HG02870 (cell line): Measurements from ENCODE around the gene GPR107.
A peak's percentile ranks its signal among the peaks of the same experiment; 100 is the strongest.
"Not testable (repeated sequence)": the region's sequence is repeated elsewhere in the genome, so short reads cannot be mapped to it uniquely, and the experiment has no call there.

Experiments used
- ATAC-seq: cut with Tn5 transposase; IDR thresholded peaks from one replicate; pipeline ENCODE4 v1.9.1; 2021; ENCODE audit warnings: mild to moderate bottlenecking, moderate library complexity; ENCODE audit not compliant: unreplicated experiment

Gene GPR107

DNA sequence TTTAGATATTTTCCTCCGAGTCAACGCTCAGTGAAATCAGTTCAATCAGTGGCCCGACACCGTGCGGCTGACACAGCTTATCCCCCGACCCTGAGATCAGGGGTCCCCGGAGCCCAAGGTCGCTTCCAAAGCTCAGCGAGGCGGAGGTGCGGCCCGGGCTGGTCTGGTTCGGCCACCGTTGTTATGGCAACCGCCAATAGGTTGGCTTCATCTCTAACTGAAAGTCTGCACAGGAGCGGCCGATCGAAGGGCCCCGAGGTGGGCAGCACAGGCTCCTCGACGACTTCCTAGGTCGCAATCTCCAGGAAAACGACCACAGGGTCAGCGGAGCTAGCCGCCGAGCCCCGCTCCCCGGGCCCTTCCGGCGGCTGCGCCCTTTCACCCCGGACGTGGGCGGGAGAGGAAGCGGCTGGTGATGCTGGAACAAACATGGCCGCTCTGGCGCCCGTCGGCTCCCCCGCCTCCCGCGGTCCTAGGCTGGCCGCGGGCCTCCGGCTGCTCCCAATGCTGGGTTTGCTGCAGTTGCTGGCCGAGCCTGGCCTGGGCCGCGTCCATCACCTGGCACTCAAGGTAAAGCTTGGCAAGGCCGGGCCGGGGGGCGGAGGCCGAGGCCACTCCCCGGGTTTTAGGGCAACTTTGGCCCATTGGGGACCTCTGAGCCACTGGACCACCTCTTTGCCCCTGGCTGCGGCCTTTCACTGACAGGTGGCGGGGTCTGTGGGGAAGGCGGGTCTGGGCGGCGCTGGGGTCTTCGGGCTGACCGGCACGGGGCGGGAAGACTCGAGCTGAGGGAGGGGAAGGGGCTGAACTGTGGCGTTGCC lies at the start of gene GPR107:
GPR107 (plus strand) TSS at position 403 of the 821 bp plus-strand sequence; CDS start at position 430, 27 bp downstream.
- ATAC-seq, result peak; percentile 79

DNA sequence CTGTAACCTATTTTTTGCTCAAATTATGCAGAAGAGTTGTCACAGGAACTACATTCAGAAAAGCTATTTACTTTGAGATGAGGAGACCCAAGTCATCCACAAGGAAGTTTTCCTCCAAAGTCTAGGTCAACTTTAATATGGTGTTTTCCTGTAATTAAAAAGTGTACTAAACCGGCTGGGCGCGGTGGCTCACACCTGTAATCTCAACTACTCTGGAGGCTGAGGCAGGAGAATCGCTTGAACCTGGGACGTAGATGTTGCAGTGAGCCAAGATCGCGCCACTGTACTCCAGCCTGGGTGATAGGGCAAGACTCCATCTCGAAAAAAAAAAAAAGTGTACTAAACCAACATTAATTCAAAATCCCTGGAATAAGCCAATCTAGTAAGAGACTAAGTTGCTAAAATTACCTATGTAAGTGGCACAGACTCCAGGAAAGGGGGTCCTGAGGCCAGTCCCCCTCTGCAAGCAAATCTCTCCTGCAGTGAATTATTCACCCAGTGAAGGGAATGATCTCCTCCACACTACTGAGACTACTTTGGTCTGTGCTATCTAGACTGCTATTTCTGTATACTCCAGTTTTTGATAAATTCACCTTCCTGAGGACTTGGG lies 49.7 kb upstream of the GPR107 start:
- no peak for ATAC-seq

DNA sequence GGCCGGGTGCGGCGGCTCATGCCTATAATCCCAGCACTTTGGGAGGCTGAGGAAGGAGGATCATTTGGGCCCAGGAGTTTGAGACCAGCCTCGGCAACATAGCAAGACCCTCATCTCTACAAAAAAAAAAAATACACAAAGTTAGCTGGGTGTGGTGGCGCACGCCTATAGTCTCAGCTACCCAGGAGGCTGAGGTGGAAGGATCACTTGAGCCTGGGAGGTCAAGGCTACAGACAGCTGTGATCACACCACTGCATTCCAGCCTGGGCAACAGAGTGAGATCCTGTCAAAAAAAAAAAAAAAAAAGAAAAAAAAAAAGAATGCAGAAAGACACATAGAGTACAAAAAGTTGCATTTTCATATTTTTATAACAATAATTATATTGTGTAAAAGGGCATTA lies 46.8 kb upstream of the GPR107 start:
- not testable (repeated sequence) for ATAC-seq

DNA sequence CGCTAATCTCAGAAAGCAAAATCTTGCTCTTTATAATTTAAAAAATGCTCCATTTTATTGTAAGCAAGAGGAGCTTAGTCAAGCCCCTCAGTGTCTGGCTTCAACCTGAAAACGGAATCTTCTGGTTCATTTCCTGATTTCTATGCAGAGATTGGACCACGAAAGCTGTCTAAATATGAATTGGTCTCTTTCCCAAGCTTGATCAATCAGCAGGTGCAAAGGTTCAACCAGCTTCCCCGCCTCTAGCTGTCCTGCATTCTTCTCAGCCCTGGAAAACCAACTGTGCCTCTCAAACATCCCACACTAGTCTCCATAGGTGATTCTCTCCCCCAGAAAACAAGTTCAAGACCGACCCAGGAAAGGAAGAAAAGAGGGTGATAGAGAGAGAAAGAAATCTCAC lies 45.2 kb upstream of the GPR107 start:
- no peak for ATAC-seq

DNA sequence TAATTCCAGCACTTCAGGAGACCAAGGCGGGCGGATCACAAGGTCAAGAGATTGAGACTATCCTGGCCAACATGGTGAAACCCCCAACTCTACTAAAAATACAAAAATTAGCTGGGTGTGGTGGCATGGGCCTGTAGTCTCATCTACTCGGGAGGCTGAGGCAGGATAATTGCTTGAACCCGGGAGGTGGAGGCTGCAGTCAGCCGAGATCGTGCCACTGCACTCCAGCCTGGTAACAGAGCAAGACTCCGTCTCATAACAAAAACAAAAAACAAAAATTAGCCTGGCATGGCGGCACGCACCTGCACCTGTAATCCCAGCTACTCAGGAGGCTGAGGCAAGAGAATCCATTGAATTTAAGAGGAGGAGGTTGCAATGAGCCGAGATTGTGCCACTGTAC lies 44.2 kb upstream of the GPR107 start:
- ATAC-seq, result not testable (repeated sequence)

DNA sequence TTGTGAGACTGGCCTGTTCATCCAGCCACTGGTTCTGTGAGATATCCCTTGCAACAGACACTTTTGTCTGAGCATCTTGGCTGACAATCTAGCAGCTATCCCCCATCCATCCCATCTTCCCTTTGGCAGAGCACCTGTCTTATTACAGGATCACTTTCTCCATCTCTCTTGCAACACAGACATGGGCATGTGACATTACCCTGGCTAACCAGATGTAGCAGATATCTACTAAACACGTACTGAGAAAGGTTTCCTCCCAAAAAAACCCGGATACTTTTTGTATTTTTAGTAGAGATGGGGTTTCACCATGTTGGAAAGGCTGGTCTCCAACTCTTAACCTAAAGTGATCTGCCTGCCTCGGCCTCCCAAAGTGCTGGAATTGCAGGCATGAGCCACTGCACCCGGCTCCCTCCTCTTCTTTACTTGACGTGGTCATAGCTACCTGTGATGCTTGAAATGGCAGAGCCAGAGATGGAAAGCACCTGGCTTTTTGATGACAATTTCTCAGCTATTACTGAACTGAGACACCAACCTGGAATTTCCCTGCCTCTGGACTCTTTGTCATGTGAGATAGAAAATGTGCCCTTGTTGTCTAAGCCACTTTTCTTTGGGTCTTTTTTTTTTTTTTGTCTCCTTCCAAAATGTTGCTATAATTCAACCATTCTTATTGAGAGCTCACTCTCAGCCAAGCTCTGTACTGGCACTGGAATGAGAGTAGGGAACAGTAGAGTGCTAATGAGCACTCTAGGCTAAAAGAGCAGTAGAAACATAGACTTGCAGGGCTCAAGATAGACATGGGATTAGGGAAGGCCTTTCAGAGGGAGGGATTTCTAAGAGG lies 43.3 kb upstream of the GPR107 start:
- no peak for ATAC-seq

DNA sequence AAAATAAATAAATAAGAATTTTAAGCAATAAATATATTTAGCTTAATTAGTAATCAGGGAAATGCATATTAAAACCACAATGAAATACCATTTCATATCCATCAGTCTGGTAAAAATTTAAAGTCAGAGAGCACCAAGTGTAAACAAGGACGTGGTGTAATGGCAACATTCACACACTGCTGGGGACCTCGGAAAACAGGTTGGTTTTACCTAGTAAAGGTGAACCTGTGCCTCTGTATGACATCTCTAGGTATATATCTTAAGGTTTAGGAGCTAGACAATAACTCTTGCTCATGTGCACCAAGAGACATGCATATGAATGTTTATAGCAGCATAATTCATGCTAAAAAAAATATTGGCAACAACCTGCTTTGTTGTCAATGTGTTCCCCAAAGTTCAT lies 40.4 kb upstream of the GPR107 start:
- no peak for ATAC-seq

DNA sequence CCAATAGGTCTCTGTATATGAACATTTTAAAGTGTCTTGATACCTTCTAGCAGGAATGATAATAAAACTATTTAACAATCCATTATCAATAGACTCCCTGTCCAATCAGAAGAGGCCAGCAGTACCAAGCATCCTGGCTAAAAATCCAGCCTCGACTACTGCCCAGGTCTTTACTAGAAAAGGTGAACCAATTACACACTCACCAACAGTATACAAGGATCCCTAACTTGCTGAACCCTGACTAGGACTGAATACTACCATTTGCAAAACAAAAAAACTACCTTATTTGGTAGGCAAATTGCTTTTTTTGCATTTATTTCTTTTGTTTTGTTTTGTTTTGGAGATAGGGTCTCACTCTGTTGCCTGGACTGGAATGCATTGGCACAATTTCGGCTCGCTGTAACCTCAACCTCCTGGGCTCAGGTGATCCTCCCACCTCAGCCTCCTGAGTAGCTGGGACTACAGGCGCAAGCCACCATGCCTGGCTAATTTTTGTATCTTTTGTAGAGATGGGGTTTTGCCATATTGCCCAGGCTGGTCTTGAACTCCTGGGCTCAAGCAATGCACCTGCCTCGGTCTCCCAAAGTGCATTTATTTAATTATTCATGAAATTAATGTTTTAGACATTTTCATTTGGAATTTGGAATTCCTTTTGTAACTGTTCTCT lies 38.2 kb upstream of the GPR107 start:
- ATAC-seq, result no peak

DNA sequence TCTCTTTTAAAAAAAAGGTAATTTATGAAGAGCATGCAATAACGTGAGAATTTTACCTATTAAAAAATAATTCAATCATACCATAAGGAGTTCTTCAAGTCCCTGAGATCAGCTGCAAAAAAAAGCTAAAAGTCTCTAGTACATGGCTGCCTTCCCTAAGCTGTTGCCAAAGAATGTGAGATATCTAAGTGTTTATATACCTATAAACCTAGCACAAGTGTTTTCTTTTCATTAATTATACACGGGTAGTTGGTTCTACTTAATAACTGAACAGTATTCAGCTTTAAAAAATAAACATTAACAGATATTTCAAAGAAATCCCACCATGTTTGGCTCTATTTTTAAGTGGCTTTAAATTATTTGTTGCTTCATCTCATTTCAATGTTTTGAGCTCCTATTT lies 36.6 kb upstream of the GPR107 start:
- ATAC-seq, result no peak

DNA sequence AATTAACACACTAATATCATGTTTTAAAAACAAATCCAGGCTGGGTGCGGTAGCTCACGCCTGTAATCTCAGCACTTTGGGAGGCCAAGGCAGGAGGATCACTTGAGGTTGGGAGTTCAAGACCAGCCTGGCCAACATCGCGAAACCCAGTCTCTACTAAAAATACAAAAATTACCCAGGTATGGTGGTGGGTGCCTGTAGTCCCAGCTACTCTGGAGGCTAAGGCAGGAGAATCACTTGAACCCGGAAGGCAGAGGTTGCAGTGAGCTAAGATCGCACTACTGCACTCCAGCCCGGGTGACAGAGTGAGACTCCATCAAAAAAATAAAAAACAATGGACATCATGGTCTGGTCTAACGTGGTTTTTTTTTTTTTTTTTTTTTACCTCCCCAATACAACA lies 36.2 kb upstream of the GPR107 start:
- not testable (repeated sequence) for ATAC-seq

DNA sequence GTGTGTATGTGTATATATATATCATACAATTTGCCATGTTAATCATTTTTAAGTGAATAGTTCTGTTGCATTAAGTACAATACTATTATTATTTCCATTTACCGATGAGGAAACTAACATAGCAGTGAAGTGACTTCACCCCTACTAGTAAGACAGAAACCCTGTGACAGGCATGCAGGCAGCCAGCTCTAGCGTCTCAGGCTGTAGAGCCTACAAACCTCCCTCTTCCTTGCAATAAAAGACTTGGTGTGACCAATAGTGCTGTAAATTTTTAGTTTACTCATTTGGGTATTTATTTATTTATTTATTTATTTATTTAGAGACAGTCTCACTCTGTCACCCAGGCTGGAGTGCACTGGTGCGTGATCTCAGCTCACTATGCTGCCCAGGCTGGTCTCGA lies 35.4 kb upstream of the GPR107 start:
- no peak for ATAC-seq

DNA sequence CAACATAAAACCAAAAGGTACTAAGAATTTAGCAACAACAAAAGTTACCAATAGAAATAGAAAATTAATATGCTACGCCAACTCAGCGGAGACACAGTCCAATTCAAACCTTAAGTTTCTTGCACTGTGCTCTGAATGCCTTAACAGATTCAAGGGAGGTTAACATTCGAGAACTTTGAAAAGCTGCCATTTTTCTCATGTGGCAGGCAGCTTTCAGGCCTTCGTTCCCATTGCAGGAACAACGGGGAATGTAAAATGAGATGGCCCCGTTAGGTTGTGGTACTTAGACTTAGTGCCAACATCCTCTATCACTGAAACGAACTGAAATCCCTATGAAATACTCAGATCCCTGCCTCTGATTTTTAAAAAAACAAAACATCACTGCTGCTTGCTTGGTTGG lies 33.1 kb upstream of the GPR107 start:
- no peak for ATAC-seq

DNA sequence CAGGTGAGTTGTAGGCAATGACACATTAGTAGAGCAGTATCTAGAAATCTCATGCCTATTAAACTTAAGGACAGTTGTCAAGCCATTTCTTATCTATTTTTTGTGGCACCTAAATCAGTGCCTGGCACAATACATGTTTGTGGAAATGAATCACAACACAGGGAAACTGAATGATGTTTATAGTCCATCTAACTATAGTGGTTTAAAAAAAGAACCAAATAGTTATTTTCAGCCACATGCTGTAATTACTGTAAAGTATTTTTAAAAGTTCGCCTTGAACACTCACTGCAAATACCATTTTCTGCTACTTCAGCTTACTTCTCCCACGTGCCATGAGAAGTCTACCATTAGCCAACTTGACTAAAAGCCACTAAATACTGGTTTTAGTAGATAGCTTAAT lies 32.6 kb upstream of the GPR107 start:
- no peak for ATAC-seq

DNA sequence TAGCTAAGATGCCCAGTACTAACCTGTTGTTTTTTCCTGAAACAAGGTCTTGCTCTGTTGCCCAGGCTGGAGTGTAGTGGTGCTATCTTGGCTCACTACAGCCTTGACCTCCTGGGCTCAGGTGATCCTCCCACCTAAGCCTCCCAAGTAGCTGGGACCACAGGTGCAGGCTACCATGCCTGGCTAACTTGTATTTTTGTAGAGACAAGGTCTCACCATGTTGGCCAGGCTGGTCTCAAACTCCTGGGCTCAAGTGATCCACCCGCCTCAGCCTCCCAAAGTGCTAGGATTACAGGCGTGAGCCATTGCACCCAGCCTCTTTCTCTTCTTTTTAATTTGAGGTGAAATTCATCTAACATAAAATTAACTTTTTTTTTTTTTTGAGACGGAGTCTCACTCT lies 31.9 kb upstream of the GPR107 start:
- ATAC-seq, result not testable (repeated sequence)

DNA sequence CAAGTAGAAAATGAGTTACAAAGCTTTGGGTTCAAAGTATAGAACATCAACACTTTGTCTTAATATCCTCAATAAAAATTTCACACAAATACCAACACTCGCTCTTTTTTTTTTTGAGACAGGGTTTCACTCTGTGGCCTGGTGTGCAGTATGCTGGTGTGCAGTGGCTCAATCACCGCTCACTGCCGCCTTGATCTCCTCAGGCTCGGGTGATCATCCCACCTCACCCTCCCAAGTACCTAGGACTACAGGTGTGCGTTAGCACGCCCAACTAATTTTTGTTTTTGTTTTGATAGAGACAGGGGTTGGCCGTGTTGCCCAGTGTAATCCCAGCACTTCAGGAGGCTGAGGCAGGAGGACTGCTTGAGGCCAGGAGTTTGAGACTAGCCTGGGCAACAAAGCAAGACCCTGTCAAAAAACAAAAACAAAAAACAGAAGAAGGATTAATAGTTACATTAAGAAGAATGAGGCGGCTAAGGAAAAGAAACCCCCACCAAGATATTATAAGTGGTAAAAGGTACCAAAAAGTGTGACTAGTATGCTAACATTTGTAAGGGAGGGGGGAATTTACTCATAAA lies 31.1 kb upstream of the GPR107 start:
- no peak for ATAC-seq

DNA sequence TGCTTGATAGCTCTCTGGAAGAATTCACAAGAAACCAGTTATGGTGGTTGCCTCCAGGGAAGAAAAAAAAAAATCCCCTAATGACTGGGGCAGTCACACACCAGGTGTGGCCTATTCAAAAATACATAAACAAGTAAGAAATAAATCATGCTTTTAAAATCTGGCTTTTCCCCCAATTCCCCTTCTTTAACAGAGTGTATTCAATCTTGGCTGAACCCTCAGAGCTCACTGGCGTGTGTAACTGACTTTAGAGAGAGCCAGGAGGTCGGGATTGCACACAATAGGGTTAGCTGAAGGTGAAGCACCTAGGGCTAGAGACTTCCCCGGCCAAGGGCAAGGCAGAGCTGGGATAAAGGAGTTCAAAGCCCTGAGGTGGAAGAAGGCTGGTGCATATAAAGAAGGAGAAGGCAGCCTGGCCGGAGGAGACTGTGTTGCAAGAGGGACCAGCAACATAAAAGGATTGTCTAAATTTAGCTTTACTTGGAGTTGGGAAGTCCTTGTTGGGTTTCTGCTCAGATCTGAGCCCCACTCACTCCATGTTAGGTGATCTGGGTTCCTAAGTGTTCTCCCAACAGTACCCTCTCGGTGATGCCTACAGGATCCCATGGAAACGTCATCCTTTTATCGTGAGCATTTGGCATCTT lies 30.4 kb upstream of the GPR107 start:
- peak; percentile 39 for ATAC-seq

DNA sequence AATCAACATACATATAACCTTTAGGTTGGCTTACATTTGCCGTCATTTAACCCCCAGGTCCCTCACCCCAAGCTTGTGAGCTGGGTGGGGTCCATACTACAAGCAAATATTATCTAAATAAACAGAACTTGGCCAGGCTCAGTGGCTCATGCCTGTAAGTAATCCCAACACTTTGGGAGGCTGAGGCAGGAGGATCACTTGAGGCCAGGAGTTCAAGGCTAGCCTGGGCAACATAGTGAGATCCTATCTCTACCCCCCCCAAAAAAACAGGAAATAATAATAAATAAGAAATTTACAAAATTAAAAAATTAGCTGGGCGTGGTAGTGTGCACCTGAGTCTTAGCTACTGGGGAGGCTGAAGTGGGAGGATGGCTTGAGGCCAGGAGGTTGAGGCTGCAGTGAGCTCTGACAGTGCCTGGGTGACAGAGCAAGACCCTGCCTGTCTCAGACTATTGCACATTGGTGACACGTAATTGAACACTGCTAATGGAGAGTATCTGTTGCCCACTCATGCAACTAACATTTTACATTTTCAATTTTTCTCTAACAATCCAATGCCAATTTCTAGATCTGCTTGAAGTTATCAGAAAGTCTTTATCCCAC lies 29.6 kb upstream of the GPR107 start:
- no peak for ATAC-seq

DNA sequence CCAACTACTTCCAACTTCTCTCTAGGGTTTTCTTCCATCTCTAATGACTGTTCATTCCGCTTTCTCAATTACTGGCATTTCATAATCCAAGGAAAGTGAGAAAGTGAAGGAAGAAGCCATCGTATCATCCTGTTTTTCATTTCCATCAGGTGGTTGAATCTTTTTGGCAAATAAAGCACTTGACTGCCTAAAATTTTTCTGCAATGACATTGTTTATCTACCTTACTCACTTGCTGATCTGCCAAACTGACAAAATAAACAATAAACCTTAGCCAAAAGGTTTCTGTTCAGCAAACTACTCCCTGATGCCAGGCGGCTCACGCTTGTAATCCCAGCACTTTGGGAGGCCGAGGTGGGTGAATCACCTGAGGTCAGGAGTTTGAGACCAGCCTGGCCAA lies 29.1 kb upstream of the GPR107 start:
- ATAC-seq, result no peak

DNA sequence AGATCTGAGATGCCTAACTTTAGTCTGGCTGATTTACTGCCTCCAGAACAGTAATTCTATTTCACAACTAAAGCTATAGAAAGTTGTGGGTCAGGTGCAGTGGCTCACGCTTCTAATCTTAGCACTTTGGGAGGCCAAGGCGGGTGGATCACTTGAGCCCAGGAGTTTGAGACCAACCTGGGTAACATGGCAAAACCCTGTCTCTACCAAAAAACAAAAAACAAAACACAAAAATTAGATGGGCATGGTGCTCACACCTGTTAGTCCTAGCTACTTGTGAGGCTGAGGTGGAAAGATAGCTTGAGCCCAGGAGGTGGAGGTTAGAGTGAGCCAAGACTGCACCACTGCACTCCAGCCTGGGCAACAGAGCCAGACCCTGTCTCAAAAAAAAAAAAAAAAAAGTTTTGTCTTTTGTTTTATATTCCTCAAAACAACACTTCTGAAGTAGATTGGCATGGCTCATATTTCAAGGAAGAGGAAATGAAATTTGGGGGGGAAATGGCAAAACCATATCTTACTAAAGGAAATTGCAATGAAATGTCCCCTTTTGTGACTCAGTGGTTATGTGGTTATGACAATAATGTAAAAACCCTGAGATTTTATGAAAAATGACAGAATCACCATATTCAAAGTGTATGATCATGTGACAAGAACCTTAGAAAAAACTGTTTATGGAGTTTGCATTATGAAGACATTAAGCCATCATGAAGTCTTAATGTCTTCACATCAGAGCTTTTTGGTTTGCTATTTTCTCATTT lies 26.9 kb upstream of the GPR107 start:
- no peak for ATAC-seq
